ENCODE results near the gene ITIH3.

GRCh38 chr3:52830535-52831258, 36.1 kb downstream of the ITIH3 start, which contains the start of gene ITIH4:
- TF ChIP-seq POLR2A (IDR thresholded peaks at IDR 0.05), result no peak
- TF ChIP-seq CTCF (IDR thresholded peaks at IDR 0.05), result no peak

Measured in Peyer's patch (tissue), 4 donors.